Measurements from ENCODE around the gene MYADM. TPM values are rescaled to one million over a fixed set of nuclear protein-coding genes. Genes with fewer than 3 reads are reported as not detected.

MYADM gene
- polyA plus RNA-seq, 1 of the 3 experiments (the other 2 are of a cell fraction): 38.7 TPM

GRCh38 chr19:53883231-53883661, 15.6 kb downstream of the MYADM start:
- DNase-seq: no peak
- H3K4me2 ChIP-seq: peak overlapping the region; percentile 24; the same call in 1 of the 2 replicates
- no peaks in the 10 kb centered on the region for H4K20me1 ChIP-seq (ENCODE audit: insufficient read depth)
- no peaks in the 10 kb centered on the region for H3K36me3 ChIP-seq (replicated peaks in 1 of 2; ENCODE audit: control insufficient read depth in 1 of 2, insufficient read depth in 2 of 2, low read length in 1 of 2)
- WGBS (ENCODE audit: low lambda C conversion rate): 2% methylated on average over 12 of the region's 19 CpGs
- no peak overlapping the region for H2AFZ ChIP-seq (ENCODE audit: low read depth)
- no peaks in the 10 kb centered on the region for H3K9me3 ChIP-seq
- TF ChIP-seq ELF1 (IDR thresholded peaks at IDR 0.05): no peak
- TF ChIP-seq RXRA (IDR thresholded peaks at IDR 0.05; ENCODE audit: borderline replicate concordance, low read depth): no peak
- no peak for TF ChIP-seq IRF3 (IDR thresholded peaks at IDR 0.05; ENCODE audit: low read depth, low read length)
- TF ChIP-seq POLR2AphosphoS5 (IDR thresholded peaks at IDR 0.05; ENCODE audit: low read depth, low read length): no peak
- TF ChIP-seq FOSL2 (IDR thresholded peaks at IDR 0.05; ENCODE audit: borderline replicate concordance, low read depth): no peak
- no peak for TF ChIP-seq RCOR1 (IDR thresholded peaks at IDR 0.05; ENCODE audit: low read length)
- no peak for TF ChIP-seq MXI1 (IDR thresholded peaks at IDR 0.05; ENCODE audit: low read depth, low read length)
- TF ChIP-seq SIN3A (IDR thresholded peaks at IDR 0.05; ENCODE audit: borderline replicate concordance, low read depth, low read length): no peak
- TF ChIP-seq GATA2 (CRISPR knock-in tag; IDR thresholded peaks at IDR 0.05): no peak
- no peak for TF ChIP-seq YY1 (IDR thresholded peaks at IDR 0.05; ENCODE audit: low read depth)
- no peak for TF ChIP-seq FOXJ3 (CRISPR knock-in tag; IDR thresholded peaks at IDR 0.05)
- TF ChIP-seq FOXM1 (IDR thresholded peaks at IDR 0.05; ENCODE audit: low read depth): no peak
- TF ChIP-seq REST (IDR thresholded peaks at IDR 0.05; ENCODE audit: low read depth, low read length): no peak
- no peak for TF ChIP-seq JUND (IDR thresholded peaks at IDR 0.05)
- no peak for TF ChIP-seq EZH2phosphoT487 (IDR thresholded peaks at IDR 0.05; ENCODE audit: borderline replicate concordance, low read depth)
- no peak for TF ChIP-seq EP300 (IDR thresholded peaks at IDR 0.05; ENCODE audit: borderline replicate concordance in 1 of 2, low read depth in 1 of 2, low read length in 1 of 2)
- no peak for TF ChIP-seq RAD21 (IDR thresholded peaks at IDR 0.05; ENCODE audit: low read length)
- TF ChIP-seq TCF12 (IDR thresholded peaks at IDR 0.05): no peak
- TF ChIP-seq GABPA (IDR thresholded peaks at IDR 0.05; ENCODE audit: low read depth): no peak
- TF ChIP-seq TEAD4 (IDR thresholded peaks at IDR 0.05; ENCODE audit: borderline replicate concordance, insufficient read depth): no peak
- H3F3A ChIP-seq (replicated peaks; ENCODE audit: insufficient read depth): peaks cover 9% of the 10 kb centered on the region
- ChIA-PET CTCF (interaction anchor here (0.9 to 2.2 kb wide), 6 partner anchors 13 to 147 kb away, joined by 3 to 7 read pairs (median 4); no protein-coding TSS in a partner anchor), POLR2A (no interaction called here)
- peaks cover 0 to 14% of the 10 kb centered on the region in 2 experiments; a peak in 1 of 4 replicates for H3K4me1 ChIP-seq (ENCODE audit: control insufficient read depth in 1 of 2, insufficient read depth in 2 of 2, low read depth in 1 of 2, low read length in 1 of 2)
- H3K4me3 ChIP-seq (ENCODE audit: low read depth in 2 of 2, low read length in 1 of 2): no peak overlapping the region; a peak in 1 of 4 replicates
- no peaks in the 10 kb centered on the region for H3K79me2 ChIP-seq (ENCODE audit: insufficient read depth)
- no peak overlapping the region for H3K27ac ChIP-seq (ENCODE audit: low read depth in 2 of 2, low read length in 1 of 2)
- no peak overlapping the region for H3K9ac ChIP-seq
- no peaks in the 10 kb centered on the region for H3K9me2 ChIP-seq
- peaks cover 36% of the 10 kb centered on the region for H3K27me3 ChIP-seq (ENCODE audit: insufficient read depth)

All from SK-N-SH (cell line).